NCI-H1417 (cell line): ENCODE results near the gene EXPH5.

ENCODE experiments used
- DNase-seq, 3 experiments: peaks; one replicate each; lab custom pipeline; 2025; lab: John Stamatoyannopoulos, UW

Gene EXPH5

GRCh38 chr11:108562746-108563581 lies 30.6 kb downstream of the EXPH5 start:
- no peak for DNase-seq

DNA sequence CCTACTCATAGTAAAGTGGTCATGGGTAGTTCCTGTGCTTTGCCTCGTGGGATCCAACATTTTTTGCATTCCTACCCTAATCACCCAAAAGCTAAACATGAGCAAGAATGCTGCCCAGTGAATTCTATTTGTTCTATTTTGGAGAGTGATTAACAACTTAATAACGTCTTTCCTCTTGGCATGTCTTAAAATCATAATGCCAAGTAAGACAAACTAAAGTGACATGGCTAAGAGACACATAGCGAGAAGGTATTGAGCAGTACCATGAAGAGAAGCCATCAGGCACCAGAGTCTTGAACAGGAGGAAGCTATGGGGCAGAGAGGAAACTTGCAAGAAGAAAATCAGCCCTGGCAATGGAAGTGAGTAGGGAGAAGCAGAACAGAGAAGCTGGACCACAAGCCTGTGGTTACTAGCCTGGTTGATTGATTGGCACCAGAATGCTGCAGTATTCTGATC lies 32.0 kb downstream of the EXPH5 start:
- DNase-seq = no peak

GRCh38 chr11:108559904-108560303 lies 33.7 kb downstream of the EXPH5 start:
- no peak for DNase-seq

GRCh38 chr11:108559340-108559739 lies 34.2 kb downstream of the EXPH5 start:
- no peak for DNase-seq

GRCh38 chr11:108558222-108558621 lies 35.3 kb downstream of the EXPH5 start:
- DNase-seq = no peak

GRCh38 chr11:108556019-108556418 lies 37.5 kb downstream of the EXPH5 start:
- no peak for DNase-seq

DNA sequence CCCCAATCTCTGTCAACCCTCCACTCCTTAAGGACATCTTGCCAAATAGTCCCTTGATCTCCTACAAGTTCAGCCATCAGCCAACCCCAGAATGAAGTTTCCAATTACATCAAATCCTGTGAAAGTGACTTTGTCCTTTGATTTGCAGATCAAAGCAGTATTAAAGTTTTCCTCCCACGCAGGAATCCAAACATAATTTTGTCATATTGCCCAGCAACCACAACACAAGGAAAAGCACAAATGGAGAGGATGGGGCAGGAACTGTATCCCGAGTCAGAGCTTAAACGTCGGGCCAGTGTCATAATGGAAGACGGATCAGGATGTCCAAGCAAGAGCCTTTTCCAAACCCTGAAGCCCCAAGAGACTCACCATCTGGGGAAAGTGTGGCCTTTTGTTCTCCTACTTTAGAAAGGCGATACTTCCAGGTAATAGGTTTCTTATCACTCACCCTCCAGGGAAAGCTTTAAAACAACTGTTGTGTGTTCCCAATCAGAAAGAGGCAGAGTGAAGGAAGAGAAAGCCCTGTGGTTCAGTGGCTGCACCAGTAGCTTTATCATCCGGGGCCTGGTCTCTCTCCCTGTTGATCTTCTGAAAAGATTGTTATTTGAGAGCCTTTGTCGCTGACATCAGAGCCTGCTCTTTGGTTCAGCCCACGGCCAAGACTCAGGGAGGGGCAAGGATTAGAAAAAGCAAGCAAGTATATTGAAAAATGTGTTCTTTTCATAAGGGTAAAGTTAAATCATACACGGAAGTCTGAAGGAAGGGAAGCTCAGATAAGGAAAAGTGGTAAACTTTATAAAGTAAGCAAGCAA lies 41.7 kb downstream of the EXPH5 start:
- DNase-seq = no peak

GRCh38 chr11:108549319-108549885 lies 44.2 kb downstream of the EXPH5 start:
- no peak for DNase-seq

DNA sequence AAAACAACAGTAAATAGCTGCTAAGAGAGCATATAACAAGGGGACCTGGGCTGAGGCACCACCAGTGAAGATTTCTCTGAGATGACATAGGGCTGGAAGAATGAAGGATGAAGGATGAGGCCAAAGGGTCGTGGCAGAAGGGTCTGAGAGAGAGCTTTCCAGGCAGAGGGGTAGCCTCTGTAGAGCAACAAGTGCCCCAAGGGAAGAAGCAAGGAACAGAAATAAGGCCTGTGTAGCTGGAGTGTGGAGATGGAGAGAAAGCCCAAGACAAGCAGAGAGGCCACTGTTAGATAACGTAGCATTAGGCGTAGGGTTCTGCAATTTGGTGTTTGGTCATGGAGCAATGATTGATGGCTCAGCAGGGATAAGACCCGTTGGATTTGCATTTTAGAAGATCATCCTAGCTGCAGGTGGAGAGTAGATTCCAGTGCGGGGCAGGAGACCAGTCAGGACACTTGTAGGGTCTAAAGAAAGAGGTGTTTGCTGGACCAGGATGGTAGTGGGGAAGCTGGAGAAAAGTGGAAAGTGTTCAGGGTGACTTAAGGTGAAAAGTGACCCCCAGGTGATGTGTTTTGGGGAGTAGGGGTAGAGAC lies 47.6 kb downstream of the EXPH5 start:
- DNase-seq = no peak

GRCh38 chr11:108543316-108543964 lies 50.1 kb downstream of the EXPH5 start:
- DNase-seq = no peak

GRCh38 chr11:108541531-108541930 lies 52.0 kb downstream of the EXPH5 start:
- DNase-seq = no peak

- no peak for DNase-seq
These were observed 55.1 kb downstream of the EXPH5 start for GRCh38 chr11:108538502-108538901.

DNA sequence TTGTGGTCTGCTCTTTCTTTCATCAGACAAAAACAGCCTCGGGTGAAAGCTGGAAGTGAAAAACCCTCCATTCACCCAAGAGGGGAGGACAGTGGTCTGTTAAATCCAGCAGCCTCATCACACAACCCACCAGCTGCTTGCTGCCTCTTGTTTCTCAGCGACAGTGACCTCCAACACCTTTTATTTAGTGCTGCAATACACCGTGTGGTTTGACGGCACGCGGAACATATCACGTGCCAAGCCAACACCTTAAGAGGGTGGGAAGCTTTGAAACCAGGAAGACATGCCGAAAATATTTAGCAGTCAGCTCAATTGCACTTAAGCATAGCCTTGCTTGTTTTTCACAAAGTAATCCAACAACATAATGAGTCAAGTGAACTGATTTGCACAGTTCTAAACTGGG lies 55.5 kb downstream of the EXPH5 start:
- peak in 1 of 3 experiments; percentile 52 for DNase-seq

DNA sequence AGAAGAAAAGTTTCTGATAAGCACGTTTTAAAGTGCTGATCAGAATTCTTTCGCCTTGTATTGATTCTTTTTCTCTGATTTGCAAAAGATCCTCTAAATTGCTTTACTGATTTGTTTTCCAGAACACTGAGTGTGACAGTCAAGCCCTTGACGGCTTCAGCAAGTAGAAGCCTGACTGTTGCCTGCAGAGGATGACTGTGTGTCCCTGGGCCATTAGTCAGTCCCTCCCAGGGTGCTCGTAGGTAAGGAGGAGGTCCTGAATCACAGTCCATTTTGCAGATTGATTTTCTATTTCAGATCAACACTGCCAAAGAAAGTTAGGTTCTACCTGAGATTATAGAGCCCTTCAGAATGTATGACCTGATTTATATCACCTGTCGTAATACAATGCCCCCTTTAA lies 56.8 kb downstream of the EXPH5 start:
- DNase-seq = no peak

DNA sequence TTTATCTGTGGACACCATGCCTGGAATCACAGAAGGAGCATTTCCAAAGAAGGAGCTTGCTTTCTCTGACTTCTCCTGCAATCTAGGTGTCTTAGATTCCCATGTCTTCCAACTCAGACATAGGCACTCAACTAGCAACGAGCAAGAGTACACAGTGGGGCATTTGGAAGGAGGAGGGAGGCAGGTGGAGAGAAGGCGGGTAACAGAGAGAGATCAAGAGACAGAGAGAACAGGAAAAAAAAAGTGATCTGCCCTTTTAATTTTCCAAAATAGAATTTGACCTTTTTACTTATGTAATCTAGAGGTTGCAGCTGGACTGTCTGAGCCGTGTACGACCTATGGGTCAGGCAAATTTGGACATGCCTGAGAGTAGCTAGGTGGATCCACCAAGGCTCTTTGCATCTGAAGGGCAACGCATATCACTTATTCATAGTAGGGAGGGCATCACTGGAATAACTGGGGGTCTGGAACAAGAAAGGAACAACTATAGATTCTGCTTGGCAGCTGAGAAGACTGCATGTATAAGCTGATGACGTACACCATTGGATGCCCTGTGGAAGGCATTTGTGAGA lies 58.1 kb downstream of the EXPH5 start:
- DNase-seq = no peak

GRCh38 chr11:108534274-108534882 lies 59.2 kb downstream of the EXPH5 start:
- DNase-seq = no peak

DNA sequence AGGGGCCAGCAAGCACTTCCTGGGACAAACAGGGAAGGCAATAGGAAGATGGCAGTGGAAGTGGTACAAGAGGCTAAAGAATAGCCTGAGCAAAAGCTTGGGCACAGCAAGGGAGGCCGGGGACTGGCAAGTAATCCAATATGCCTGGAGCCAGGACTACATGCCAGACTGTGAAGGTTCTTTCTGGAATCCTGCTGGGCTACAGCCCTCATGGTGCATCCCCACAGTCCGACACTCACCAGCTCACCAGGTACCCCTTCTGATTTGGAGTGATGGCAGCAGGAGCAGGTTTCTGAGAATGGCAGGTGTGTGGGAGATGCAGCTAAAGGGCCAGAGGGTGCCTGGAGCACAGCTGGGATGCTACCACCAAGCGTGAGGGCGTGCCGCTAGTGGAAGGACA lies 63.1 kb downstream of the EXPH5 start:
- DNase-seq = no peak

DNA sequence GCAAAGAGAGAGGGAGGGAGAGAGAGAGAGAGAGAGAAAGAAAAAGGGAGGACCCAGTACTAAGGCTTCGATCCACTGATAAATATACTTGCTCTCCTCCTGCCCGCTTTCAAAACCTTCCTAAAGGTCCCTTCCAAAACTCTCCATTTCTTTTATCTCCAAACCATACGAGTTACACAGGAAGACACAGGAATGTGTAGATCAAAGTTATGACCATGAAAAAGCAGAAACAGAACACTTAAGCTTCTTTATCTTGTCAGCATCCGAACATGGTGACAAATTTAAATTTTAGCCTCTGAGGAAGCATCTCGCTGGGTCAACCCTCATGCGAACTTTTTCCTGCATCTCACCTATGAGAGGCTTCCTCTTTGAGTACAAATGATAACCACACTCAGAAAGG lies 66.2 kb downstream of the EXPH5 start:
- no peak for DNase-seq

GRCh38 chr11:108525161-108525560 lies 68.4 kb downstream of the EXPH5 start:
- no peak for DNase-seq

DNA sequence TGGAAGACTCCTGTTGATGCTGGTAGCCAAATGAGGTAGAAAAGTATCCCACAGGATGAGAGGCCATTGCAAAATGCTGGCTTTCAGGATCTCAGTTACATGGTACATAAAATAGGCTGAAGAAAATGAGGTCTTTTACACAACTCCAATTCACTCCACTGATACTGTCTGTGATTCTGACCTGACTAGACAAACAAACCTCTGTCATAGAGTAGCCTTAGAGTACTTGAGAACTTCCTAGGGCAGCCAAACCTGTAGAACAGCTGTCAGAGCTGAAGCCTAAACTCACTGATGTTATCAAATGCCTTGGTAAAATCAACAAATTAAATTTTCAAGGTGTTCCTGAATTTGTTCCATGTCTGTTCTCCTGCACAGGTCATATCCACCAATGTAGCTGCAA lies 69.1 kb downstream of the EXPH5 start:
- DNase-seq = no peak

- no peak for DNase-seq
These were observed 71.2 kb downstream of the EXPH5 start for GRCh38 chr11:108522318-108522717.
